ENCODE results near the gene GRK2.

DNA sequence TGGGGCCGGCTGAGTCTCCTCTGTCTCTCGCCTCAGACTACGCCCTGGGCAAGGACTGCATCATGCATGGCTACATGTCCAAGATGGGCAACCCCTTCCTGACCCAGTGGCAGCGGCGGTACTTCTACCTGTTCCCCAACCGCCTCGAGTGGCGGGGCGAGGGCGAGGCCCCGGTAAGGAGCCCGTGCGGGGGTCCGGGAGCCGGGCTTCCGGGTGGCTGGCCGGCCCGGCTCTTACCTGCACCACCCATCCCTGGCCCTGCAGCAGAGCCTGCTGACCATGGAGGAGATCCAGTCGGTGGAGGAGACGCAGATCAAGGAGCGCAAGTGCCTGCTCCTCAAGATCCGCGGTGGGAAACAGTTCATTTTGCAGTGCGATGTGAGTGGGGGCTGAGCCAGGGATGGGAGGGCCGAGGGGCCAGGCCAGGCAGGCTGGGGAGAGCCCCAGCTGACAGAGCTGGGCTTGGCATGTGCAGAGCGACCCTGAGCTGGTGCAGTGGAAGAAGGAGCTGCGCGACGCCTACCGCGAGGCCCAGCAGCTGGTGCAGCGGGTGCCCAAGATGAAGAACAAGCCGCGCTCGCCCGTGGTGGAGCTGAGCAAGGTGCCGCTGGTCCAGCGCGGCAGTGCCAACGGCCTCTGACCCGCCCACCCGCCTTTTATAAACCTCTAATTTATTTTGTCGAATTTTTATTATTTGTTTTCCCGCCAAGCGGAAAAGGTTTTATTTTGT lies 18.7 kb downstream of the GRK2 start:
- TF ChIP-seq, protein P1, sequence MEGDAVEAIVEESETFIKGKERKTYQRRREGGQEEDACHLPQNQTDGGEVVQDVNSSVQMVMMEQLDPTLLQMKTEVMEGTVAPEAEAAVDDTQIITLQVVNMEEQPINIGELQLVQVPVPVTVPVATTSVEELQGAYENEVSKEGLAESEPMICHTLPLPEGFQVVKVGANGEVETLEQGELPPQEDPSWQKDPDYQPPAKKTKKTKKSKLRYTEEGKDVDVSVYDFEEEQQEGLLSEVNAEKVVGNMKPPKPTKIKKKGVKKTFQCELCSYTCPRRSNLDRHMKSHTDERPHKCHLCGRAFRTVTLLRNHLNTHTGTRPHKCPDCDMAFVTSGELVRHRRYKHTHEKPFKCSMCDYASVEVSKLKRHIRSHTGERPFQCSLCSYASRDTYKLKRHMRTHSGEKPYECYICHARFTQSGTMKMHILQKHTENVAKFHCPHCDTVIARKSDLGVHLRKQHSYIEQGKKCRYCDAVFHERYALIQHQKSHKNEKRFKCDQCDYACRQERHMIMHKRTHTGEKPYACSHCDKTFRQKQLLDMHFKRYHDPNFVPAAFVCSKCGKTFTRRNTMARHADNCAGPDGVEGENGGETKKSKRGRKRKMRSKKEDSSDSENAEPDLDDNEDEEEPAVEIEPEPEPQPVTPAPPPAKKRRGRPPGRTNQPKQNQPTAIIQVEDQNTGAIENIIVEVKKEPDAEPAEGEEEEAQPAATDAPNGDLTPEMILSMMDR (IDR thresholded peaks at IDR 0.05): no peak
- TF ChIP-seq POLR2A (IDR thresholded peaks at IDR 0.05) (no peak), EP300 (IDR thresholded peaks at IDR 0.05) (no peak)
